Endometrium (tissue), 2 donors: Measurements from ENCODE around the gene NEO1.

ENCODE experiments used
- FAIRE-seq: peaks from 2 replicates; lab custom pipeline; 2012; peaks lifted over from hg19 to GRCh38; lab: Jason Lieb, UNC
- donor health status: control.
- donor health status: control.

NEO1 gene

DNA sequence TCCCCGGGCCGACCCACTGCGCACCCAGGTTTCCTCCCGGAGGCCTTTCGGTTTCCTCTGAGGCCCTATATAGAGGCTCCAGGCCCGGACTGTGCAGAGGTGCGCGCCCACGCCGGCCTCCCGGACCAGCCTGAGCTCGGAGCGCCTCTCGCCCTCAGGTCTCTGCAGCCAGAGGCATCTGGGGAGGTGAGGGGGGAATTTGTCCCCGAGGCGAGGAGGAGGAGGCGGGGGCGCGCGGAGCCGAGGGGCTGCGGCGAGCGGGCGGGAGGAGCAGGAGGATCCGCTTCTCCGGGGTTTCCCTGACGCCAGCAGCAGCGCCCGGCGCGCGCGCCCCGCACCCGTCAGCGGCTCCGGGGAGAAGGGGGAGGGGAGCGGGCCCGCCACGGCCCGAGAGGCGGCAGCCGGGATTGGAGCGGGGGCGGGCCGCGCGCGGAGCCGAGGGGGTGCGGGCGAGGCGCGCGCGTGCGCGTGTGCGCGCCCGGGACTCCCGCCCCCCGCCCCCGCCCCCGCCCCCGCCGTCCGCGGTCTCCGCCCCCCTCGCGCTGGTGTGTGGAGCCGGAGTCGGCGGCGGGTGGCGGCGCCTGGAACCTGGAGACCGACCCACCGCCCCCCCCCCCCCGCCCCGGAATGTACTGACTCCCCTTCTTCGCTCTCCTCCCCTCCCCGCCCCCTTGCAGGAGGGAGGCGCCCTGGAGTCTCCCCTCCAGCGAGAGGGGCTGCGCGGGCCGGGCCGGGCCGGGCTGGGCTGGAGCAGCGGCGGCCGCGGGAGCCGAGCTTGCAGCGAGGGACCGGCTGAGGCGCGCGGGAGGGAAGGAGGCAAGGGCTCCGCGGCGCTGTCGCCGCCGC, at the start of gene NEO1:
Gene NEO1 (plus strand): TSS at position 657 of the 846 bp plus-strand sequence. CDS start 213 bp downstream, outside the sequence.
- FAIRE-seq, result no peak

- FAIRE-seq, result no peak
These were observed 47.8 kb upstream of the NEO1 start for GRCh38 chr15:73004462-73004861.

DNA sequence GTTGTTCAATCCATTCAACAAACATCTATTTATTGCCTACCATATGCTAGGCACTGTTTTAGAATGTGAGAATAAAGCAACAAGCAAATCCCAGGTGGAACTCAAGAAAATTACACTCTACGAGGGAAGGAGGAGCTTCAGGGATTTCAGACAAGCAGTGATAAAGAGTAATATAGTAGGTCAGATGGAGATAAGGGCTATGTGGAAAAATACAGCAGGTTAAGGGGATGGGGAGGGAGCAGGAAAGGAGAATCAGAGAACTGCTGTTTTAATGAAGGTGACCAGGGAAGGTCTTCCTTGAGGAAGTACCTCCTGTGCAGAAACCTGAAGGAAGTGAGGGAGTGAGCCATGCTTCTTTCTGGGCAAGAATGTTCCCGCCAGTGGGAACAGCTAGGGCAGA, 47.2 kb upstream of the NEO1 start:
- FAIRE-seq, result no peak

GRCh38 chr15:73005446-73005845, 46.8 kb upstream of the NEO1 start:
- FAIRE-seq, result no peak

DNA sequence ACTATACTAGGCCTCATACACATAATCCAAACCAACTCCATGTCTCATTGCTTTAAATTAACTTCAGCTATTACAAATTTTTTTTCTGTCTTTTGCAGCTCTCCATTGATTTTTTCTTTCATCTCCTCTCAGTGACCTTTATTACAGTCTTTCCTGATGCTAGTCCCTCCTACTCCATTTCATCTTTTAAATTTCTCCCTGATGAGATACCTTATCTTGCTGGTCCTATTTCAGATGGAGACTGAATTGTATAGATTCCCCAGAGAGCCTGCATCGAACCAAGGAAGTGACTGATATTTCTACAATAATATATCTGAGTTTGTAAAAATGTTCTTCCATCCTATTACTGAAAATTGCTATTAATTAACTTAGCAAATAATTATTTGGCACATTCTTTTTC, 45.7 kb upstream of the NEO1 start:
- FAIRE-seq, result no peak

DNA sequence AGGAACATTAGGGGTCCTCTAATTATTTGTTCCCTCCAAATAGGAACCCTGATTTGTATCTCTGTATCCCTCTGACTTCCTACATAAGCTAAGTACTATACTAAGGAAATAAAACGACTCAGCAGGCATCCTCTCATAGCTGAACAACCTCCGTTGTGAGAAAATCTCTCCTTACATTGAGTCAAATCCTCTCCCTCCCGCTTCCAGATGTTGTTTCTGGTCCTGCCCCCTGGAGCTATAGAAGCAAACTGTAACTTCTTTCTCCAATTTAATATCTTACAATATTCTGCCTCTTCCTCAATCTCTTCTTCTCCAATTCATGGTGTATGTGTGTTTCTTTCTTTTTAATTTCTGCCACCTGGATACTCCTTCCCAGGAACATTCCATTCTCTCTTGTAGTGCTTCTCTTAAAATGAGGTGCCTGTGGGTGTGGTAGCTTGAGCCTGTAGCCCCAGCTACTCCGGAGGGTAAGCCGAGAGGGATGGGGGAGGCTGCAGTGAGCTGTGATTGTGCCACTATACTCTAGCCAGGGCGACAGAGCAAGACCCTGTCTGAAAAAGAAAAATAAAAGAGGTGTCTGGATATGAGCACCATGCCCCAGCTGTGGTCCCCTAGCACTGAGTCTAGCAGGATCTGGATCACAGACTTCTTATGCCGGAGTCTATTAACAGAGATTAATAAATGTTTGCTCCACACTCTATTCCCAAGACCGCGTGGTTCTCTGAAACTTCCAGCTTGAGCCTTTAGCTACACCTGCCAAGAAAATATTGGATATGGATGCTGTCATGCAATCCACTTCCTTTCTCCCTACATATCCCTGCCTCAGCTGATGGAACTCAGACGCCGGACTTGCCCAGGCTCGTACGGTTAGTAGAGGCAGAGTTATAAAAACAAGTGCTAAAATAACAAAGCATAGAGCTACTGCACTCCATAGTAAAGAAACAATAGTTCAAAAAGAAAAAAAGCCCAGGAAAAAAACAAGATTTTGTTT, 42.9 kb upstream of the NEO1 start:
- no peak for FAIRE-seq

DNA sequence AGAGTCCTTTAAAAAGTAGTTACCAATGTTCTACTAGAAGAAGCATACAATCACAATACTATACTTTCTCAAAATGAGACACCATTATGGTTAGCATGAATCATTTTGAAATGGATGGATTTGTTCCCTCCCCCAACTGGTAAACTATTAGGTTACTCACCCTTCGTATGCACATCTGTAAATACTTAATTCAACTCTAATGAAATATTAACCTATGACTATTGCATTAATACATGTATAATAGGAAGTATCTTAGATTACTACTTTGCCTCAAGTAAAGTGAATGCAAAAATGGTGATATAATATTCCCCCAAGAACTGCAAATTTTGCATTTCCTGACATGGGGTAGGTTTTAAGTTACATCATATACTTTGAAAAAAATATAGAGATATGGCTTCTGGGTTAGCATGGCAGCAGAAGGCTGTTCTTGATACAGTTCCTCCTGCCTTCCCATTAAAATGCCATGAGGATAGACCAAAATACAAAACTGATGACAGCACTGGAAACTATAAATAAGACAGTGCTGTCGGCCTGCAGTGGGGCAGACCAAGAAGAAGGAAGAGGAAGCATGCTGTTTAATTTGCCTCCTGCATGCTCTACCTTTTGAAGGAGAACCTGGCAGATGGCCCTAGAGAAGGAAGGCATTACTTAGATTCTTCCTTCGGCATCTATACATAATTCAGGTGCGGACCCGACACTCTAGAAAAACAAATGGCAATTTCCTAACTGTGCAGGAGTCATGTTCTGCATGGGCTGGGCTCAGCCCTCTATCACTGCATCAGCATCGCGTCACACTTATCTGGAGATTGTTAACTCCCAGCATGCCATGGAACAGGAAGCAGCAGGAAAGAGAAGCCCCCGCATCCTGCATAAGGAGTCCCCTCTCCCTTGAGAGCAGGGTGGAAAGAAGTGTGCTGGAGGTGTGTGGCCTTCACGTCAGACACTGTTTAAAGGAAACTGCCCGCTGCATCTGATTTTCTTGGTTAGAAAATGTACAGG, 41.8 kb upstream of the NEO1 start:
- FAIRE-seq, result no peak

GRCh38 chr15:73014904-73015303, 37.4 kb upstream of the NEO1 start:
- FAIRE-seq, result no peak

- FAIRE-seq, result no peak
These were observed 36.8 kb upstream of the NEO1 start for GRCh38 chr15:73015493-73015892.

DNA sequence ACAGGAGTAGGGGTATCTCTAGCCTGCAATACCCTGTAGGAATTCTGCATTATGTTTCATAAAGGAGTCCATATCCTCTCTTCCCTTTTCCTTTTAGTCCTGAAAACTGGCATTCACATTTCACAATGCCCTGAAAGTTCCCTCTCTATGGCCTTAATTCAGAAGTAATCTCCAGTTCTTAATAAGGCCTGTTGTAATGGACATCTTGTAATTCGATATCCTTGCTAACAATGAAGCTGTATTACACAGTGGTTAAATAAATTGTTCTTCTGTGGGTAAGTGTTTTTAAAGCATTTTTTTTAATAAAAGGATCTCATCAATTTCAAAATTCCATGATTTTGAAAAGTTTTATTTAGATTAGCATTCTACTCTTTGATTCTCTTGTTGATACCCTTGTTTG, 34.3 kb upstream of the NEO1 start:
- FAIRE-seq, result no peak

GRCh38 chr15:73019154-73019553, 33.1 kb upstream of the NEO1 start:
- no peak for FAIRE-seq

DNA sequence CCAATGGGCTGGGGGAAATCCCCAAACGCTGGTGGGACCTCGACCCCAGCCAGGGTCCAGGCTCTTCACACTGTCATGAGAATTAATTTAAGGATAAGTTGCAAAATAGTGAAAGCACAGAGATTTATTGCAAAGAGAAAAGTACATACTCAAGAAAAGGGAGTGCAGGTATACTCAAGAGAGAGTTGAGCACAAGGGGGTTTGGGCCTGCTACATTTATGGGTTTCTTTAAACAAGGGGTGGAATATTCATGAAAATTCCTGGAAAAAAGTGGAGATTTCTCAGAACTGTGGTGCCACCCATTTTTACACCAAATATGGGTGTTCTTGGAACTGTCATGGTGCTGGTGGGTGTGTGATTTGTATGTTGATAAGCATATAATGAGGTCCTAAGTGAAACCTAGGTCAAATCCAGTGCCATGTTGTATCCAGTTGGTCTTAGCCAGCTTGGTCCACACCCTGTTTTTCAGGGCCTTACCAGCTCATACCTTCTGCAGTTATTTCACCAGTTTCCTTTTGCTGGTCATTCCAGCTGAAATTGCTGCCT, 32.6 kb upstream of the NEO1 start:
- no peak for FAIRE-seq

GRCh38 chr15:73021139-73021621, 31.1 kb upstream of the NEO1 start:
- FAIRE-seq, result no peak

GRCh38 chr15:73022161-73022560, 30.1 kb upstream of the NEO1 start:
- FAIRE-seq, result no peak

- FAIRE-seq, result no peak
These were observed 29.2 kb upstream of the NEO1 start for GRCh38 chr15:73023071-73023470.

GRCh38 chr15:73024168-73024567, 28.1 kb upstream of the NEO1 start:
- FAIRE-seq, result no peak

- no peak for FAIRE-seq
These were observed 25.7 kb upstream of the NEO1 start for GRCh38 chr15:73026511-73027054.

- no peak for FAIRE-seq
These were observed 24.2 kb upstream of the NEO1 start for GRCh38 chr15:73028031-73028430.

- no peak for FAIRE-seq
These were observed 23.3 kb upstream of the NEO1 start for GRCh38 chr15:73028831-73029451.

GRCh38 chr15:73030122-73030679, 22.1 kb upstream of the NEO1 start:
- FAIRE-seq, result no peak
